Measurements from ENCODE around the gene IFI44. TPM values are rescaled to one million over a fixed set of nuclear protein-coding genes. Genes with fewer than 3 reads are reported as not detected.

Gene IFI44
- total and polyA plus RNA-seq, 2 experiments from 2014 or later: not detected

DNA sequence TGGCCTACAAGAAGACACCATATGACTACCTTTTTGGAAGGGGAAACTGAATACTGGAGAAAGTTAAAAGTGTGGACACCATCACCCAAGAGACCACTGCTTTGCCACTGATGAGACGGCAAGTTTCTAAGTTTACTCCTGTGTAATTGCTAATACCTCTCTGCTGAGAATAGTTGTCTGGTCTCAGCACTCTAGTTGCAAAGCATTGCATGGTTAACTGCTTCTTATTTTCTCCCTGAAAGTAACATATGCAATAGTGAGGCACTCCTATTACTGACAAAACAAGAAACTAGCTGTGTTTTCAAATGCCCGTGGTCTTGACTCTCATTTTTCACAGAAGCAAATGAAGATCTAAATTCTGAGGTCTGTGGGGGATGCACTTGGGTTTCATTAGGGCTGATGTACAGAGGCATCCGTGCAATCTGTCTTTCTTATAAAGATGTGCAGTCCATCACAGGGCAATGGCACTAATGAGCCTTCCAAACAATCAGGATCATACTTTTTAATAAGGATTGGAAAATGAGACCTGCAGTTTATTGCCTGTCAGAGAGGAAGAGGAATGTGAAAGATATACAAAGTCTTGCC, 62.9 kb downstream of the IFI44 start:
- DNase-seq (ENCODE audit: low spot score) (no peak), ATAC-seq (no peak)
- Histone ChIP-seq H3K27ac (ENCODE audit: low read depth) (no peak overlapping the region), H3K4me3 (no peak overlapping the region), H3K79me2 (replicated peaks; ENCODE audit: insufficient read depth) (no peaks in the 10 kb centered on the region), H2AFZ (no peak overlapping the region), H3K27me3 (ENCODE audit: insufficient read depth) (no peaks in the 10 kb centered on the region), H3K36me3 (ENCODE audit: insufficient read depth) (no peaks in the 10 kb centered on the region), H3K4me2 (no peak overlapping the region), H4K20me1 (replicated peaks; ENCODE audit: insufficient read depth) (no peaks in the 10 kb centered on the region), H3F3A (replicated peaks; ENCODE audit: low read depth) (no peaks in the 10 kb centered on the region), H3K9me2 (ENCODE audit: insufficient read depth) (no peaks in the 10 kb centered on the region), H3K4me1 (ENCODE audit: insufficient read depth) (no peaks in the 10 kb centered on the region)
- H3K27ac Mint-ChIP-seq: no peak overlapping the region
- no peaks in the 10 kb centered on the region for H3K27me3 Mint-ChIP-seq (ENCODE audit: insufficient read depth, low read depth, poor library complexity)
- TF ChIP-seq CREB1 (CRISPR knock-in tag; IDR thresholded peaks at IDR 0.05; ENCODE audit: low read depth) (no peak), NANOG (IDR thresholded peaks at IDR 0.05; ENCODE audit: borderline replicate concordance) (no peak), EZH2 (IDR thresholded peaks at IDR 0.05; ENCODE audit: low read depth, unreplicated experiment) (no peak), STAT1 (IDR thresholded peaks at IDR 0.05; ENCODE audit: unreplicated experiment) (no peak), ZNF331 (CRISPR knock-in tag; IDR thresholded peaks at IDR 0.05; ENCODE audit: low read depth) (no peak), EZH2phosphoT487 (IDR thresholded peaks at IDR 0.05; ENCODE audit: unreplicated experiment) (no peak), POLR2AphosphoS5 (IDR thresholded peaks at IDR 0.05; ENCODE audit: low read depth) (no peak), JUNB (IDR thresholded peaks at IDR 0.05; ENCODE audit: unreplicated experiment) (no peak)
- TF ChIP-seq, protein P1, sequence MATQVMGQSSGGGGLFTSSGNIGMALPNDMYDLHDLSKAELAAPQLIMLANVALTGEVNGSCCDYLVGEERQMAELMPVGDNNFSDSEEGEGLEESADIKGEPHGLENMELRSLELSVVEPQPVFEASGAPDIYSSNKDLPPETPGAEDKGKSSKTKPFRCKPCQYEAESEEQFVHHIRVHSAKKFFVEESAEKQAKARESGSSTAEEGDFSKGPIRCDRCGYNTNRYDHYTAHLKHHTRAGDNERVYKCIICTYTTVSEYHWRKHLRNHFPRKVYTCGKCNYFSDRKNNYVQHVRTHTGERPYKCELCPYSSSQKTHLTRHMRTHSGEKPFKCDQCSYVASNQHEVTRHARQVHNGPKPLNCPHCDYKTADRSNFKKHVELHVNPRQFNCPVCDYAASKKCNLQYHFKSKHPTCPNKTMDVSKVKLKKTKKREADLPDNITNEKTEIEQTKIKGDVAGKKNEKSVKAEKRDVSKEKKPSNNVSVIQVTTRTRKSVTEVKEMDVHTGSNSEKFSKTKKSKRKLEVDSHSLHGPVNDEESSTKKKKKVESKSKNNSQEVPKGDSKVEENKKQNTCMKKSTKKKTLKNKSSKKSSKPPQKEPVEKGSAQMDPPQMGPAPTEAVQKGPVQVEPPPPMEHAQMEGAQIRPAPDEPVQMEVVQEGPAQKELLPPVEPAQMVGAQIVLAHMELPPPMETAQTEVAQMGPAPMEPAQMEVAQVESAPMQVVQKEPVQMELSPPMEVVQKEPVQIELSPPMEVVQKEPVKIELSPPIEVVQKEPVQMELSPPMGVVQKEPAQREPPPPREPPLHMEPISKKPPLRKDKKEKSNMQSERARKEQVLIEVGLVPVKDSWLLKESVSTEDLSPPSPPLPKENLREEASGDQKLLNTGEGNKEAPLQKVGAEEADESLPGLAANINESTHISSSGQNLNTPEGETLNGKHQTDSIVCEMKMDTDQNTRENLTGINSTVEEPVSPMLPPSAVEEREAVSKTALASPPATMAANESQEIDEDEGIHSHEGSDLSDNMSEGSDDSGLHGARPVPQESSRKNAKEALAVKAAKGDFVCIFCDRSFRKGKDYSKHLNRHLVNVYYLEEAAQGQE (IDR thresholded peaks at IDR 0.05; ENCODE audit: unreplicated experiment): no peak
- TF ChIP-seq, protein P2, sequence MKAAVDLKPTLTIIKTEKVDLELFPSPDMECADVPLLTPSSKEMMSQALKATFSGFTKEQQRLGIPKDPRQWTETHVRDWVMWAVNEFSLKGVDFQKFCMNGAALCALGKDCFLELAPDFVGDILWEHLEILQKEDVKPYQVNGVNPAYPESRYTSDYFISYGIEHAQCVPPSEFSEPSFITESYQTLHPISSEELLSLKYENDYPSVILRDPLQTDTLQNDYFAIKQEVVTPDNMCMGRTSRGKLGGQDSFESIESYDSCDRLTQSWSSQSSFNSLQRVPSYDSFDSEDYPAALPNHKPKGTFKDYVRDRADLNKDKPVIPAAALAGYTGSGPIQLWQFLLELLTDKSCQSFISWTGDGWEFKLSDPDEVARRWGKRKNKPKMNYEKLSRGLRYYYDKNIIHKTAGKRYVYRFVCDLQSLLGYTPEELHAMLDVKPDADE (IDR thresholded peaks at IDR 0.05): no peak
- TF ChIP-seq, protein P3, sequence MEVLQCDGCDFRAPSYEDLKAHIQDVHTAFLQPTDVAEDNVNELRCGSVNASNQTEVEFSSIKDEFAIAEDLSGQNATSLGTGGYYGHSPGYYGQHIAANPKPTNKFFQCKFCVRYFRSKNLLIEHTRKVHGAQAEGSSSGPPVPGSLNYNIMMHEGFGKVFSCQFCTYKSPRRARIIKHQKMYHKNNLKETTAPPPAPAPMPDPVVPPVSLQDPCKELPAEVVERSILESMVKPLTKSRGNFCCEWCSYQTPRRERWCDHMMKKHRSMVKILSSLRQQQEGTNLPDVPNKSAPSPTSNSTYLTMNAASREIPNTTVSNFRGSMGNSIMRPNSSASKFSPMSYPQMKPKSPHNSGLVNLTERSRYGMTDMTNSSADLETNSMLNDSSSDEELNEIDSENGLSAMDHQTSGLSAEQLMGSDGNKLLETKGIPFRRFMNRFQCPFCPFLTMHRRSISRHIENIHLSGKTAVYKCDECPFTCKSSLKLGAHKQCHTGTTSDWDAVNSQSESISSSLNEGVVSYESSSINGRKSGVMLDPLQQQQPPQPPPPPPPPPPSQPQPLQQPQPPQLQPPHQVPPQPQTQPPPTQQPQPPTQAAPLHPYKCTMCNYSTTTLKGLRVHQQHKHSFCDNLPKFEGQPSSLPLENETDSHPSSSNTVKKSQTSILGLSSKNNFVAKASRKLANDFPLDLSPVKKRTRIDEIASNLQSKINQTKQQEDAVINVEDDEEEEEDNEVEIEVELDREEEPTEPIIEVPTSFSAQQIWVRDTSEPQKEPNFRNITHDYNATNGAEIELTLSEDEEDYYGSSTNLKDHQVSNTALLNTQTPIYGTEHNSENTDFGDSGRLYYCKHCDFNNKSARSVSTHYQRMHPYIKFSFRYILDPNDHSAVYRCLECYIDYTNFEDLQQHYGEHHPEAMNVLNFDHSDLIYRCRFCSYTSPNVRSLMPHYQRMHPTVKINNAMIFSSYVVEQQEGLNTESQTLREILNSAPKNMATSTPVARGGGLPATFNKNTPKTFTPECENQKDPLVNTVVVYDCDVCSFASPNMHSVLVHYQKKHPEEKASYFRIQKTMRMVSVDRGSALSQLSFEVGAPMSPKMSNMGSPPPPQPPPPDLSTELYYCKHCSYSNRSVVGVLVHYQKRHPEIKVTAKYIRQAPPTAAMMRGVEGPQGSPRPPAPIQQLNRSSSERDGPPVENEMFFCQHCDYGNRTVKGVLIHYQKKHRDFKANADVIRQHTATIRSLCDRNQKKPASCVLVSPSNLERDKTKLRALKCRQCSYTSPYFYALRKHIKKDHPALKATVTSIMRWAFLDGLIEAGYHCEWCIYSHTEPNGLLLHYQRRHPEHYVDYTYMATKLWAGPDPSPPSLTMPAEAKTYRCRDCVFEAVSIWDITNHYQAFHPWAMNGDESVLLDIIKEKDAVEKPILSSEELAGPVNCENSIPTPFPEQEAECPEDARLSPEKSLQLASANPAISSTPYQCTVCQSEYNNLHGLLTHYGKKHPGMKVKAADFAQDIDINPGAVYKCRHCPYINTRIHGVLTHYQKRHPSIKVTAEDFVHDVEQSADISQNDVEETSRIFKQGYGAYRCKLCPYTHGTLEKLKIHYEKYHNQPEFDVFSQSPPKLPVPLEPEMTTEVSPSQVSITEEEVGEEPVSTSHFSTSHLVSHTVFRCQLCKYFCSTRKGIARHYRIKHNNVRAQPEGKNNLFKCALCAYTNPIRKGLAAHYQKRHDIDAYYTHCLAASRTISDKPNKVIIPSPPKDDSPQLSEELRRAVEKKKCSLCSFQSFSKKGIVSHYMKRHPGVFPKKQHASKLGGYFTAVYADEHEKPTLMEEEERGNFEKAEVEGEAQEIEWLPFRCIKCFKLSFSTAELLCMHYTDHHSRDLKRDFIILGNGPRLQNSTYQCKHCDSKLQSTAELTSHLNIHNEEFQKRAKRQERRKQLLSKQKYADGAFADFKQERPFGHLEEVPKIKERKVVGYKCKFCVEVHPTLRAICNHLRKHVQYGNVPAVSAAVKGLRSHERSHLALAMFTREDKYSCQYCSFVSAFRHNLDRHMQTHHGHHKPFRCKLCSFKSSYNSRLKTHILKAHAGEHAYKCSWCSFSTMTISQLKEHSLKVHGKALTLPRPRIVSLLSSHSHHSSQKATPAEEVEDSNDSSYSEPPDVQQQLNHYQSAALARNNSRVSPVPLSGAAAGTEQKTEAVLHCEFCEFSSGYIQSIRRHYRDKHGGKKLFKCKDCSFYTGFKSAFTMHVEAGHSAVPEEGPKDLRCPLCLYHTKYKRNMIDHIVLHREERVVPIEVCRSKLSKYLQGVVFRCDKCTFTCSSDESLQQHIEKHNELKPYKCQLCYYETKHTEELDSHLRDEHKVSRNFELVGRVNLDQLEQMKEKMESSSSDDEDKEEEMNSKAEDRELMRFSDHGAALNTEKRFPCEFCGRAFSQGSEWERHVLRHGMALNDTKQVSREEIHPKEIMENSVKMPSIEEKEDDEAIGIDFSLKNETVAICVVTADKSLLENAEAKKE (CRISPR knock-in tag; IDR thresholded peaks at IDR 0.05): no peak
- H3K36me3 Mint-ChIP-seq (ENCODE audit: low read depth): no peaks in the 10 kb centered on the region
- H3K4me3 Mint-ChIP-seq: no peak overlapping the region
- peaks cover 1% of the 10 kb centered on the region; the same call in 2 of the 3 replicates for H3K4me1 Mint-ChIP-seq
- H3K9me3 Mint-ChIP-seq: no peaks in the 10 kb centered on the region

All from GM23338 (cell line).